A549 (cell line): ENCODE data around the gene KBTBD8.

Experiments
- MAFK ChIP-seq: fragments of 450-650 bp; IDR thresholded peaks from 2 replicates; pipeline ENCODE4 v1.6.1; 2014; ENCODE audit not compliant: partially characterized antibody
- NR3C1 ChIP-seq: fragments of >200 bp; sonication (Bioruptor Twin); formaldehyde crosslinking; IDR thresholded peaks from 3 replicates; pipeline ENCODE4 v1.6.1; 2017
- POLR2AphosphoS2 ChIP-seq: conservative IDR thresholded peaks from 2 replicates; pipeline ENCODE4 v1.6.1; 2012; ENCODE audit warnings: low read length, improper control_type of control experiment, inconsistent platforms

DNA sequence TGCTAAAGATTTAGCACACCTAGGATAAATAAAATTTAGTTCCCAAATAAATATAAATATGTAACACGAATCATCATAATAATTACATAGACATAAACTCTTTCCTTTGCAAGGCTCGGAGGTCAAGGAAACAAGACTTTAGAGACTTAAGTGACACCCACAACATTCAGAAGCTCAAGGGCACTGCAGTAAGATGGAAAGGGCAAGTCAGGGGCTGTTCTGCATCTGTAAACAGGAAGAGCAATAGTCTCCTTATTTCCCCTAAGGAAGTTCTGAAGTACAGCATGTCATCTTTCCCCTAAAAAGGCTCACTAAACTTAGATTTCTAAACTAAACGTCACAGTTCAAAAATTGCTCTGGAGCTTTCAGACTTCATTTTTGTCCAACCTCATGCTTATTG is 26.9 kb upstream of the KBTBD8 start:
- TF ChIP-seq POLR2AphosphoS2 (no peak), MAFK (no peak), NR3C1 (no peak)
